Measurements from ENCODE around the gene KDM6A.

DNA sequence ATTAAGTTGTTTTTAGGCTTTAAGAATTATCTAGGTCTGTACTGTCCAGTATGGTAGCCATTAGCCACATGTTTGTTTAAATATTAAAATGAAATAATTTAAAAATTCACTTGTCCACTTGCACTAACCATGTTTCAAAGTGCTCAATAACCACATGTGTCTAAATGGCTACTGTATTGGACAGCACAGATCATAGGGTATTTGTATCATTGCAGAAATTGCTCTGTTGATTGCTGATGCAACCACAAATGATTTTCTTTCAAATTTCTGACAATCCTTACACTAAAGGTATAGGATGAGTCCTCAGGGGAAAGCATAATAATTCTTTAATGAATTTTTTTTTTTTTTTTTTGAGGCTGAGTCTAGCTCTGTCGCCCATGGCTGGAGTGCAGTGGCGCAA is 84.9 kb downstream of the KDM6A start:
- TF ChIP-seq POLR2A (IDR thresholded peaks at IDR 0.05; ENCODE audit: low read depth, low read length) = no peak
- TF ChIP-seq, protein P1, sequence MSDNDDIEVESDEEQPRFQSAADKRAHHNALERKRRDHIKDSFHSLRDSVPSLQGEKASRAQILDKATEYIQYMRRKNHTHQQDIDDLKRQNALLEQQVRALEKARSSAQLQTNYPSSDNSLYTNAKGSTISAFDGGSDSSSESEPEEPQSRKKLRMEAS (IDR thresholded peaks at IDR 0.05; ENCODE audit: insufficient read depth, insufficient read length) = no peak
- TF ChIP-seq, protein P2, sequence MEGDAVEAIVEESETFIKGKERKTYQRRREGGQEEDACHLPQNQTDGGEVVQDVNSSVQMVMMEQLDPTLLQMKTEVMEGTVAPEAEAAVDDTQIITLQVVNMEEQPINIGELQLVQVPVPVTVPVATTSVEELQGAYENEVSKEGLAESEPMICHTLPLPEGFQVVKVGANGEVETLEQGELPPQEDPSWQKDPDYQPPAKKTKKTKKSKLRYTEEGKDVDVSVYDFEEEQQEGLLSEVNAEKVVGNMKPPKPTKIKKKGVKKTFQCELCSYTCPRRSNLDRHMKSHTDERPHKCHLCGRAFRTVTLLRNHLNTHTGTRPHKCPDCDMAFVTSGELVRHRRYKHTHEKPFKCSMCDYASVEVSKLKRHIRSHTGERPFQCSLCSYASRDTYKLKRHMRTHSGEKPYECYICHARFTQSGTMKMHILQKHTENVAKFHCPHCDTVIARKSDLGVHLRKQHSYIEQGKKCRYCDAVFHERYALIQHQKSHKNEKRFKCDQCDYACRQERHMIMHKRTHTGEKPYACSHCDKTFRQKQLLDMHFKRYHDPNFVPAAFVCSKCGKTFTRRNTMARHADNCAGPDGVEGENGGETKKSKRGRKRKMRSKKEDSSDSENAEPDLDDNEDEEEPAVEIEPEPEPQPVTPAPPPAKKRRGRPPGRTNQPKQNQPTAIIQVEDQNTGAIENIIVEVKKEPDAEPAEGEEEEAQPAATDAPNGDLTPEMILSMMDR (IDR thresholded peaks at IDR 0.05; ENCODE audit: extremely low read depth in 1 of 2, insufficient read depth in 1 of 2, low read depth in 1 of 2, low read length in 2 of 2) = no peak
- TF ChIP-seq EZH2 (IDR thresholded peaks at IDR 0.05; ENCODE audit: borderline replicate concordance, low read depth, low read length, severe bottlenecking) = no peak
- no peak for TF ChIP-seq MYC (IDR thresholded peaks at IDR 0.05; ENCODE audit: low read depth, low read length)
- TF ChIP-seq JUN (IDR thresholded peaks at IDR 0.05; ENCODE audit: borderline replicate concordance, insufficient read depth, insufficient read length, low read depth) = no peak
